Measurements from ENCODE around the gene GABARAPL2.

- TF ChIP-seq, protein P1, sequence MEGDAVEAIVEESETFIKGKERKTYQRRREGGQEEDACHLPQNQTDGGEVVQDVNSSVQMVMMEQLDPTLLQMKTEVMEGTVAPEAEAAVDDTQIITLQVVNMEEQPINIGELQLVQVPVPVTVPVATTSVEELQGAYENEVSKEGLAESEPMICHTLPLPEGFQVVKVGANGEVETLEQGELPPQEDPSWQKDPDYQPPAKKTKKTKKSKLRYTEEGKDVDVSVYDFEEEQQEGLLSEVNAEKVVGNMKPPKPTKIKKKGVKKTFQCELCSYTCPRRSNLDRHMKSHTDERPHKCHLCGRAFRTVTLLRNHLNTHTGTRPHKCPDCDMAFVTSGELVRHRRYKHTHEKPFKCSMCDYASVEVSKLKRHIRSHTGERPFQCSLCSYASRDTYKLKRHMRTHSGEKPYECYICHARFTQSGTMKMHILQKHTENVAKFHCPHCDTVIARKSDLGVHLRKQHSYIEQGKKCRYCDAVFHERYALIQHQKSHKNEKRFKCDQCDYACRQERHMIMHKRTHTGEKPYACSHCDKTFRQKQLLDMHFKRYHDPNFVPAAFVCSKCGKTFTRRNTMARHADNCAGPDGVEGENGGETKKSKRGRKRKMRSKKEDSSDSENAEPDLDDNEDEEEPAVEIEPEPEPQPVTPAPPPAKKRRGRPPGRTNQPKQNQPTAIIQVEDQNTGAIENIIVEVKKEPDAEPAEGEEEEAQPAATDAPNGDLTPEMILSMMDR (IDR thresholded peaks at IDR 0.05; ENCODE audit: low read depth, low read length) = no peak
- no peak for TF ChIP-seq EZH2phosphoT487 (IDR thresholded peaks at IDR 0.05; ENCODE audit: low read depth)
Measured at GRCh38 chr16:75616521-75617010, 50.4 kb downstream of the GABARAPL2 start.
